ENCODE data around the gene SWT1.
A peak's percentile ranks its signal among the peaks of the same experiment; 100 is the strongest.
"Not testable (repeated sequence)": the region's sequence is repeated elsewhere in the genome, so short reads cannot be mapped to it uniquely, and the experiment has no call there.

The SWT1 gene

DNA sequence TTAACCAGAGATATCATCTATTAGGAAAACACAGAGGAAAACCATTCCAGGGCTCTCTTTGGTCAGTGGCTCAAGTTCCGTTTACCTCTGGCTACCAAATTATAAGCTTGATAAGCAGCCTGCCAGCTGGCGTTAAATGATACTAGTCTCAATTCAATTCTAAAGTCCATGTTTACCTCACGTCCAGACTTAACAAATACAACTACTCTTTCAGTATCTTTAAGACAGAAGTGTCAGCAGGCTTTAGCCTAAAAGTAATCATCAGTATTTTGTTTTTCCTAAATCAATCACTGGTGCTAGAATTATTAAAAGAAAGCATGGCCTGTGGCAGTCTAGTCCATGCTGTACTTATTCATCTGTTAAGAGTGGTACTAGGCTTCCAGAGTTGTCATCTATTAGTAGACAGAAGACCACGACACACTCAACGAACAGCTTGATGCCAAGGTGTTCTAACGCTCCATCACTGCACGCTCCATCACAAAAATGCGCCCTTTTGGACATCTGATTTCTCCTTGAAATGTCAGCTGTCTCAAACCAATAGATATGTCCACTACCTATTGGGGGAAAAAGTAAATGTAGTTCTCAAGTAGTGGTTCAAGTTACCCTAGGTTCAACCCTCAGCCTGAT, 158.6 kb downstream of the SWT1 start:
- H3K27ac ChIP-seq (ENCODE audit: low read depth, low read length) = peak overlapping the region; percentile 83

DNA sequence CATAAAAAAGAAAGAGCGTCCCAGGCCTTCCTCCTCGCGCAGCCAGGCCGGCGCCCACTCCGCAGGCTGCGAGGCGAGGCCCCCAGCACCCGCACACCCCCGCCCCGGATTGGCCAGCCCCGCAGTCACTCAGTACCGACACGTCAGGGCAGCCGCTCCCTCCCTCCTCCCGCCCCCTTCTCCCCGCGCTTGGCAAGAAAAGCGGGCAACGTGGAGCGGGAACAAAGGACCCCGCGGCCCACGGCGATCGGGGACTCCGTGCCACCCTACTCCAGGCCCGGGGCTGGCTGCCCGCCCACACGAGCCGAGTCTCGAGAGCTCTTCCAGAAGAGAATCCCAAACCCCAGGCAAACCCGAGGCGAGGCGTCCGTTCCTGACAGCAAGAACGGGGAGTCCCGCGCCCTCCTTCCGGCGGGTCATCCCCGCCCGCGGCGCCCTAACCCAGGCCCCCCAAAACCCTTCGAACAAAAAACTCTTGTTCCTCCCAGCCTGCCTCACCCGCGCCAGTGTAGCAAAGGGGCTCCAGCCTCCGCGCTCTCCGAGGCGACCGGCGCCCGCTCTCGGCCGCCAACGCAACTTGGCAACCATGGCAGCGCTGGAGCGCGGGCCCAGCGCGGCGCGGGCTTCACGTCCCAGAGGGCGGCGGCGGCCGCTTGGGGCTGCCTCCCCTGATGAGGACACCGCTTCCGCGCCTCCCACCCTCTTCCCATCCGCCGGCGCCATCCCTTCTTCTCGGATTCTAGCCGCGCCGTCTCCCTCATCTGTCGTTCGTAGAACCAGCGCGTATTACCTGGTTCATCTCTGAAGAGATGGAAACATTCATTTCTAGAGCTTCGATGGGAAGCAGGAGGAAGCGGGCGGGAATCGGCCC, 159.4 kb downstream of the SWT1 start:
- H3K4me1 ChIP-seq (ENCODE audit: insufficient read depth, low read length) = peaks cover 44% of the 10 kb centered on the region
- no peaks in the 10 kb centered on the region for H3K36me3 ChIP-seq (ENCODE audit: insufficient read depth, low read length)

More for the DNA sequence above, 158.6 kb downstream of the SWT1 start:
- H3K4me1 ChIP-seq (ENCODE audit: insufficient read depth, low read length) = peaks cover 44% of the 10 kb centered on the region
- H3K9me3 ChIP-seq (ENCODE audit: low read length) = no peaks in the 10 kb centered on the region
- H3K9ac ChIP-seq (ENCODE audit: low read length) = peak overlapping the region; percentile 83
- H3K27me3 ChIP-seq (ENCODE audit: control insufficient read depth in 1 of 2, insufficient read depth in 2 of 2, low read length in 2 of 2) = no peaks in the 10 kb centered on the region
- H3K36me3 ChIP-seq (ENCODE audit: insufficient read depth, low read length) = no peaks in the 10 kb centered on the region
- H3K4me3 ChIP-seq (ENCODE audit: low read depth in 1 of 2, low read length in 2 of 2) = peak overlapping the region; percentile 78 to 86

DNA sequence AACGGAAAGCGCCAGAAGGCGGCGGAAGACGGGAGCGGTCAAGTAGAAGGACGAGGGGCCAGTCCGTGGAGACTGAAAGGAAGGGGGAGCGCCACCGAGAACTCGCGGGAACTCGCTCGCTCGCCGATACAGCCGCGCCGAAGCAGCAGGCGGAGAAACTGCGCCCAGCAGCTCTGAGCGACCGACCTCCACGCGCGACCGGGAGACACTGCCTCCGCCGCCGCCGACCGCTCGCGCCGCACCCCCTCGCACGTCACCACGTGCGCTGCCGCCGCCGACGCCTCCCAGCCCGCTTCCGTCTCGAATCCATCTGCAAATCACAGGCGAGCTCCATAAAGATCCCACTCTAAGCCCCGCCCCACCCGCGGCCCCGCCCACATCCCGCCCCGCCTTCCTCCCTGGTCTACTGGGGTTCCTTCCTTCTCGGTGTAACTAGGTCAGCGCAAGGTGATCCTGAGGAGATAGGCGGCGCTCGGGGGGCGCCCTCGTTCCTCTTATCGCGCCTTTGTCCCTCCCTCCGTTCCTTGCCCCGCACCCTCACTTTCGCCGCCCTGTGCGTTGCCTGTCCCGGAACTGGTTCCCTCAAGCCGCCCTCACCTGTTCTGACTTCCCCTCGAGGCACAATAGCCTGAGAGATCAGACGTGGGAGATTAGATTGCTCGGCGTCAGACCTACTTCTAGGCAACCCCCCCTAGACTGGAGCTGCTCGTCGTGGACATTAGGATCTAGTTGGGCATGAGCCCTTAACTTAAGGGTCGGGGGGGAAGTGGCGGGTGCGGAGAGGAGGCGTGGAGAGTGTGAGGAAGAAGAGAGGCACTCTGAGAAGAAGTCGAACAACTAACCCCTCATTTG, 160.3 kb downstream of the SWT1 start, which contains the start of gene IVNS1ABP:
IVNS1ABP (minus strand) TSS at position 210 of the 852 bp plus-strand sequence. CDS start 7,750 bp downstream, outside the sequence.
- H3K27me3 ChIP-seq (ENCODE audit: control insufficient read depth in 1 of 2, insufficient read depth in 2 of 2, low read length in 2 of 2) = no peaks in the 10 kb centered on the region
- H3K9ac ChIP-seq (ENCODE audit: low read length) = peak within 1 kb of the TSS; percentile 83
- peak within 1 kb of the TSS; percentile 83 for H3K27ac ChIP-seq (ENCODE audit: low read depth, low read length)
- H3K36me3 ChIP-seq (ENCODE audit: insufficient read depth, low read length) = no peaks in the 10 kb centered on the region
- H3K4me3 ChIP-seq (ENCODE audit: low read depth in 1 of 2, low read length in 2 of 2) = peak within 1 kb of the TSS; percentile 78 to 98
- H3K9me3 ChIP-seq (ENCODE audit: low read length) = no peaks in the 10 kb centered on the region
- peaks cover 37% of the 10 kb centered on the region for H3K4me1 ChIP-seq (ENCODE audit: insufficient read depth, low read length)

More for the DNA sequence above, 159.4 kb downstream of the SWT1 start:
- Histone ChIP-seq H3K9ac (ENCODE audit: low read length) (peak overlapping the region; percentile 83), H3K9me3 (ENCODE audit: low read length) (no peaks in the 10 kb centered on the region), H3K4me3 (ENCODE audit: low read depth in 1 of 2, low read length in 2 of 2) (peak overlapping the region; percentile 78 to 86), H3K27me3 (ENCODE audit: control insufficient read depth in 1 of 2, insufficient read depth in 2 of 2, low read length in 2 of 2) (no peaks in the 10 kb centered on the region), H3K27ac (ENCODE audit: low read depth, low read length) (peak overlapping the region; percentile 83)

DNA sequence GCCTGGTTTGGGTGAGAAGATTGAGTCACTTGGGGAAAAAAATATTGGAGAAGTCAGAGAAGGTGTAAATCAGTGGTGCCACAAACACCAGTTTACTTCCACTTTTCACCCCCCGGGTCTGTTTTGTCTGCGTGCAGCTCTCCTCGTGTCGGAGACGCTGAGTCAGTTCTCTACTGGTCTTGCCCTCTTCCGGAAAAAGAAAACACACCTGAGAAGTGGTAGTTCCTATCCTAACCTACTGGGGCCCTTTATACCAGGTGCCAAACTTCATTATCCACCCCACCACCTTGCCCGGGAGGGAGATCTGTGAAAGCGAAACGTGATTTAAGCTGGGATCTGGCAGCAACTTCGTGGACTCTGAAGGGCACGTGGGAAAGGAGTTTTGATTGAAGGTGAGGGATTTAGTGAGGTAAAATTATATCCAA, 160.9 kb downstream of the SWT1 start:
- Histone ChIP-seq H3K27me3 (ENCODE audit: control insufficient read depth in 1 of 2, insufficient read depth in 2 of 2, low read length in 2 of 2) (no peaks in the 10 kb centered on the region), H3K36me3 (ENCODE audit: insufficient read depth, low read length) (no peaks in the 10 kb centered on the region), H3K4me1 (ENCODE audit: insufficient read depth, low read length) (peaks cover 31% of the 10 kb centered on the region), H3K9me3 (ENCODE audit: low read length) (no peaks in the 10 kb centered on the region), H3K4me3 (ENCODE audit: low read depth in 1 of 2, low read length in 2 of 2) (peak overlapping the region; percentile 78 to 98), H3K27ac (ENCODE audit: low read depth, low read length) (peak overlapping the region; percentile 75), H3K9ac (ENCODE audit: low read length) (peak overlapping the region; percentile 71)

DNA sequence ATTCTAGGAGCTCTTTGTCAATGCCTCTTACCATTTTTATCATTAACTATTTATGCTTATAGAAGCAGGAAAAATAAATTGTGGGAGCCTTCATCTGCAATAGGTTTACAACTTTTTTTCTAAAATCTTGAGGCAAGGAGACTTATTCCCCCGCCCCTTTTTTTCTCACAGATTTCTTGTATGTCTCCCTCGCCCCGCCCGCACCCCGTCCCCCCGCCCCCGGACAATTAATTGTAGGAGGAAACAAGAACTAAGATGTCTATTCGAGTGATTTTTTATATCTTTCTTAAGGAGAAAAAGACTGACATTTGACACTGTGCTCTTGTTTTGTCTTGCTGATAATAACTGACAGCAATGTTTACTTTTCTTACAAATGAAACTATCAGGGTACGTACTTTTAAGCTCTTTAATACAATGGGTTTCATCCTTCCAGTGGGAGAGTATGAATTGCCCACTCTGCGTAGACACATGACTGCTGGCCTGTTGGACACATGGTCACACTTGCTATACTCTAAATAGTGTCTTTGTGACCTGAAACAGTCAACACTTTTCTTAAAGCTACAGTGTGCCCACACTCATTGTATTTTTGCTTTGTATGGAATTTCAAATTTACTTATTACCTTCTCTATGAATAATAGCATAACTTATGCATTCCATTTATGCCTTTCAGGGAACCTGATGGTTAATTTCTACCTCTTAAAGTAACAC, 161.6 kb downstream of the SWT1 start:
- no peaks in the 10 kb centered on the region for H3K27me3 ChIP-seq (ENCODE audit: control insufficient read depth in 1 of 2, insufficient read depth in 2 of 2, low read length in 2 of 2)
- no peak overlapping the region for H3K27ac ChIP-seq (ENCODE audit: low read depth, low read length)
- no peaks in the 10 kb centered on the region for H3K36me3 ChIP-seq (ENCODE audit: insufficient read depth, low read length)
- peaks cover 30% of the 10 kb centered on the region for H3K4me1 ChIP-seq (ENCODE audit: insufficient read depth, low read length)
- no peaks in the 10 kb centered on the region for H3K9me3 ChIP-seq (ENCODE audit: low read length)
- no peak overlapping the region for H3K4me3 ChIP-seq (ENCODE audit: low read depth in 1 of 2, low read length in 2 of 2)
- H3K9ac ChIP-seq (ENCODE audit: low read length) = no peak overlapping the region

DNA sequence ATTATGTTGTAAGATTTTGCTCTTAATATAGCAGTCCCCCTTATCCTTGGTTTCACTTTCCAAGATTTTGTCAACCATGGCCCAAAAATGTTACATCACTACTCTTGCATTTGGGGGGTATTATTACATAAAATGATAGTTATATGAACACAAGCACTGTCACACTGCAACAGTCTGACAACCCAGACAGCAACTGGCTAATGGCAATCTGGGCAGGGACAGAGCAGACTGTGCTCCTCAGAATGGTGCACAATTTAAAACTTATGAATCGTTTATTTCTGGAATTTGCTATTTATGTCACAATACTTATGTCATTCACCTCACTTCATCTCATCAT, 162.1 kb downstream of the SWT1 start:
- Histone ChIP-seq H3K9me3 (ENCODE audit: low read length) (no peaks in the 10 kb centered on the region), H3K9ac (ENCODE audit: low read length) (no peak overlapping the region), H3K4me1 (ENCODE audit: insufficient read depth, low read length) (peaks cover 24% of the 10 kb centered on the region), H3K27ac (ENCODE audit: low read depth, low read length) (no peak overlapping the region), H3K36me3 (ENCODE audit: insufficient read depth, low read length) (no peaks in the 10 kb centered on the region), H3K27me3 (ENCODE audit: control insufficient read depth in 1 of 2, insufficient read depth in 2 of 2, low read length in 2 of 2) (no peaks in the 10 kb centered on the region), H3K4me3 (ENCODE audit: low read depth in 1 of 2, low read length in 2 of 2) (no peak overlapping the region)

DNA sequence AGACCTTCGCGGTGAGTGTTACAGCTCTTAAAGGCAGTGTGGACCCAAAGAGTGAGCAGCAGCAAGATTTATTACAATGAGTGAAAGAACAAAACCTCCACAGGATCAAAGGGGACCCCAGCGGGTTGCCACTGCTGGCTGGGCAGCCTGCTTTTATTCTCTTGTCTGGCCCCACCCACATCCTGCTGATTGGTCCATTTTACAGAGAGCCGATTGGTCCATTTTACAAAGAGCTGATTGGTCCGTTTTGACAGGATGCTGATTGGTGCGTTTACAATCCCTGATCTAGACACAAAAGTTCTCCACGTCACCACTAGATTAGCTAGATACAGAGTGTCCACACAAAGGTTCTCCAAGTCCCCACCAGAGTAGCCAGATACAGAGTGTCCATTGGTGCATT, 164.1 kb downstream of the SWT1 start:
- H3K9ac ChIP-seq (ENCODE audit: low read length); H3K27me3 ChIP-seq (ENCODE audit: control insufficient read depth in 1 of 2, insufficient read depth in 2 of 2, low read length in 2 of 2); H3K4me1 ChIP-seq (ENCODE audit: insufficient read depth, low read length); H3K36me3 ChIP-seq (ENCODE audit: insufficient read depth, low read length); H3K9me3 ChIP-seq (ENCODE audit: low read length); H3K27ac ChIP-seq (ENCODE audit: low read depth, low read length); H3K4me3 ChIP-seq (ENCODE audit: low read depth in 1 of 2, low read length in 2 of 2): not testable (repeated sequence)

DNA sequence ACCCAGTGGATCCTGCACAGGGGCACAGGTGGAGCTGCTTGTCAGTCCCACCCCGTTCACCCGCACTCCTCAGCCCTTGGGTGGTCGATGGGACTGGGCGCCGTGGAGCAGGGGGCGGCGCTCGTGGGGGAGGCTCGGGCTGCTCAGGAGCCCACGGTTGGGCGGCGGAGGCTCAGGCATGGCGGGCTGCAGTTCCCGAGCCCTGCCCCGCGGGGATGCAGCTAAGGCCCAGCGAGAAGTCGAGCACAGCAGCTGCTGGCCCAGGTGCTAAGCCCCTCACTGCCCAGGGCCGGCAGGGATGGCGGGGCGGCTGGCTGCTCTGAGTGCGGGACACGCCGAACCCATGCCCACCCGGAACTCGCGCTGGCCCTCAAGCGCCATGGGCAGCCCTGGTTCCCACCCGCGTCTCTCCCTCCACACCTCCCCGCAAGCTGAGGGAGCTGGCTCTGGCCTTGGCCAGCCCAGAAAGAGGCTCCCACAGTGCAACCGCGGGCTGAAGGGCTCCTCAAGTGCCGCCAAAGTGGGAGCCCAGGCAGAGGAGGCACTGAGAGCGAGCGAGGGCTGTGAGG, 164.8 kb downstream of the SWT1 start:
- H3K4me1 ChIP-seq (ENCODE audit: insufficient read depth, low read length); H3K9me3 ChIP-seq (ENCODE audit: low read length); H3K36me3 ChIP-seq (ENCODE audit: insufficient read depth, low read length); H3K27me3 ChIP-seq (ENCODE audit: control insufficient read depth in 1 of 2, insufficient read depth in 2 of 2, low read length in 2 of 2); H3K4me3 ChIP-seq (ENCODE audit: low read depth in 1 of 2, low read length in 2 of 2); H3K9ac ChIP-seq (ENCODE audit: low read length); H3K27ac ChIP-seq (ENCODE audit: low read depth, low read length): not testable (repeated sequence)

DNA sequence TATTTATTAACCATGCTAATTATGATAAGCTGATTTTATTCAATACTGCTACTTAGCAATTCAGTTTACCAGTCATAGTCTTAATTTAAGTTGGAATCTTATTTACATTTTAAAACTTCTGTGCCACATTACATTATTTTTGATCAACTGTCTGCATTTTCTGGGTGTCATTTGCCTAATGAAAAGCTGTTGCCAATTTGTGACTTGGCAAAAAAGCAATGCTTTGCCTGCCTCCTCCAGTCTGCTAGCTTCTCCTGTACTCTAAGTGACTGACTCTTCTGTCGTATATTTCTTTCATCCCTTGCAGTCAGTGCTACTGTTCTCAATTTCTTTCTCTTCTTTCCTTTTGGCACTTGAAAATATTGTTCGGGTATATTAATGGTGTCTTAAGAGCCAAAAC, 165.7 kb downstream of the SWT1 start:
- no peak overlapping the region for H3K27ac ChIP-seq (ENCODE audit: low read depth, low read length)
- H3K36me3 ChIP-seq (ENCODE audit: insufficient read depth, low read length) = no peaks in the 10 kb centered on the region
- H3K9me3 ChIP-seq (ENCODE audit: low read length) = no peaks in the 10 kb centered on the region
- H3K9ac ChIP-seq (ENCODE audit: low read length) = no peak overlapping the region
- peaks cover 4% of the 10 kb centered on the region for H3K4me1 ChIP-seq (ENCODE audit: insufficient read depth, low read length)
- H3K27me3 ChIP-seq (ENCODE audit: control insufficient read depth in 1 of 2, insufficient read depth in 2 of 2, low read length in 2 of 2) = no peaks in the 10 kb centered on the region
- no peak overlapping the region for H3K4me3 ChIP-seq (ENCODE audit: low read depth in 1 of 2, low read length in 2 of 2)

DNA sequence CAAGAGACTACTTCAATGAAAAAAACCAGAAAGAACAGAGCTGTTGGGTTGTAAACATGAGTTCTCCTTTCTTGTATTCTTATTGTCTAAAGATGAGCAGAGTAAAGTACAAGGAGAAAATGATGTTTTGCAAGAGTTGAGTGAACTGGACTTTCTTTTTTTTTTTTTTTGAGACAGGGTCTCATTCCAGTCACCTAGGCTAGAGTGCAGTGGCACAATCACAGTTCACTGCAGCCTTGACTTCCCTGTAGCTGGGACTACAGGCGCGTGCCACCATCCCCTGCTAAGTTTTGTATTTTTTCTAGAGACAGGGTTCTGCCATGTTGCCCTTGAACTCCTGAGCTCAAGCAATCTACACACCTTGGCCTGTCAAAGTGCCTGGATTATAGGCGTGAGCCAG, 167.2 kb downstream of the SWT1 start:
- Histone ChIP-seq H3K27ac (ENCODE audit: low read depth, low read length) (no peak overlapping the region), H3K9me3 (ENCODE audit: low read length) (no peaks in the 10 kb centered on the region), H3K36me3 (ENCODE audit: insufficient read depth, low read length) (no peaks in the 10 kb centered on the region), H3K9ac (ENCODE audit: low read length) (no peak overlapping the region), H3K4me1 (ENCODE audit: insufficient read depth, low read length) (no peaks in the 10 kb centered on the region), H3K27me3 (ENCODE audit: control insufficient read depth in 1 of 2, insufficient read depth in 2 of 2, low read length in 2 of 2) (no peaks in the 10 kb centered on the region), H3K4me3 (ENCODE audit: low read depth in 1 of 2, low read length in 2 of 2) (no peak overlapping the region)
